Endothelial cell of umbilical vein (primary cell): ENCODE results near the gene ALDH1L2. TPM values are rescaled to one million over a fixed set of nuclear protein-coding genes. Genes with fewer than 3 reads are reported as not detected.

ENCODE experiments used
- BruUV-seq: library from RNA; stranded (reverse); fragments of 400-500 nt; replicated peaks from 2 replicates; lab custom pipeline; 2021; lab: Mats Ljungman, UMichigan
- CTCF ChIA-PET: fragments of 300-600, 350-600 bp; sonication (Branson Sonifier 250); formaldehyde crosslinking; loops from one replicate; lab custom pipeline; 2021; ENCODE audit warnings: antibody characterized with exemption, inconsistent platforms; lab: Charles Lee
- POLR2A ChIA-PET: fragments of 300-600, 350-600 bp; sonication (Branson Sonifier 250); formaldehyde crosslinking; loops from one replicate; lab custom pipeline; 2021; ENCODE audit warnings: antibody characterized with exemption, inconsistent platforms; lab: Charles Lee
- DNase-seq: peaks from one replicate; pipeline ENCODE4 v3.0.0-alpha.2; 2011; ENCODE audit warnings: low read depth, low spot score
- FAIRE-seq: peaks from 2 replicates; lab custom pipeline; 2011; peaks lifted over from hg19 to GRCh38; lab: Jason Lieb, UNC
- H2AFZ ChIP-seq: 2 replicates; pipeline ENCODE4 v1.6.0; 2012; ENCODE audit warnings: low read depth, low read length, control low read depth, inconsistent platforms
- H3K27ac ChIP-seq: 2 replicates; pipeline ENCODE4 v1.5.1; 2011; ENCODE audit warnings: low read depth, mild to moderate bottlenecking, control low read depth, low read length, moderate library complexity; ENCODE audit not compliant: insufficient read depth
- H3K27me3 ChIP-seq, 2 experiments: 2 replicates each; pipeline versions ENCODE4 v1.6.0 to v1.6.1; 2011; ENCODE audit warnings: low read length in 2 of 2, mixed read lengths in 1 of 2; ENCODE audit not compliant: control insufficient read depth in 2 of 2, insufficient read depth in 2 of 2
- H3K36me3 ChIP-seq, 2 experiments: 2 replicates in 1 of 2; 3 replicates in 1 of 2; pipeline ENCODE4 v1.5.1; 2011; ENCODE audit warnings: low read length in 2 of 2, mild to moderate bottlenecking in 1 of 2, moderate library complexity in 1 of 2; ENCODE audit not compliant: control insufficient read depth in 2 of 2, insufficient read depth in 2 of 2; ENCODE audit errors: extremely low read depth in 1 of 2
- H3K4me1 ChIP-seq: 3 replicates; pipeline ENCODE4 v1.5.1; 2011; ENCODE audit warnings: mild to moderate bottlenecking, low read length; ENCODE audit not compliant: control insufficient read depth, insufficient read depth; ENCODE audit errors: extremely low read depth
- H3K4me2 ChIP-seq: 2 replicates; pipeline ENCODE4 v1.6.1; 2011; ENCODE audit warnings: low read length, control low read depth, mixed read lengths; ENCODE audit not compliant: insufficient read depth
- H3K4me3 ChIP-seq, 3 experiments: fragments of 200-600 bp in 1 of 3; sonication (generic), shearing (Covaris generic) in 1 of 3; replicated peaks in 1 of 3; 2 replicates each; pipeline ENCODE4 v1.5.1; 2011 to 2016; ENCODE audit warnings: control low read depth in 3 of 3, low read length in 3 of 3, mild to moderate bottlenecking in 2 of 3, inconsistent platforms in 1 of 3, low read depth in 1 of 3, moderate library complexity in 1 of 3; ENCODE audit not compliant: insufficient read depth in 1 of 3
- H3K79me2 ChIP-seq: 2 replicates; pipeline ENCODE4 v1.6.0; 2012; ENCODE audit warnings: low read length, inconsistent platforms; ENCODE audit not compliant: control insufficient read depth, insufficient read depth
- H3K9ac ChIP-seq: replicated peaks from 2 replicates; pipeline ENCODE3; 2011; ENCODE audit warnings: low read length, control low read depth; ENCODE audit not compliant: insufficient read depth; ENCODE audit errors: extremely low read depth
- H3K9me1 ChIP-seq: replicated peaks from 3 replicates; pipeline ENCODE4 v1.6.0; 2011; ENCODE audit warnings: mild to moderate bottlenecking, low read length; ENCODE audit not compliant: control insufficient read depth, insufficient read depth; ENCODE audit errors: extremely low read depth
- H3K9me3 ChIP-seq: replicated peaks from 2 replicates; pipeline ENCODE4 v1.5.1; 2012; ENCODE audit warnings: low read length, inconsistent platforms; ENCODE audit not compliant: control insufficient read depth, insufficient read depth
- H4K20me1 ChIP-seq: replicated peaks from 2 replicates; pipeline ENCODE3; 2011; ENCODE audit warnings: mild to moderate bottlenecking, low read length; ENCODE audit not compliant: control insufficient read depth, insufficient read depth; ENCODE audit errors: extremely low read depth
- EZH2 ChIP-seq: IDR thresholded peaks from 2 replicates; pipeline ENCODE4 v1.6.1; 2012; ENCODE audit warnings: borderline replicate concordance, low read depth, mild to moderate bottlenecking, moderate library complexity, low read length, inconsistent platforms; ENCODE audit not compliant: severe bottlenecking
- FOS ChIP-seq: IDR thresholded peaks from 2 replicates; pipeline ENCODE4 v1.6.1; 2011; ENCODE audit warnings: mild to moderate bottlenecking, low read length, moderate library complexity, borderline replicate concordance; ENCODE audit not compliant: insufficient read depth
- GATA2 ChIP-seq: IDR thresholded peaks from 2 replicates; pipeline ENCODE4 v1.7.0; 2011; ENCODE audit warnings: low read depth, mild to moderate bottlenecking, moderate library complexity, mixed read lengths, low read length; ENCODE audit not compliant: insufficient read length, insufficient read depth
- JUN ChIP-seq: IDR thresholded peaks from 2 replicates; pipeline ENCODE4 v1.6.1; 2011; ENCODE audit warnings: borderline replicate concordance, low read depth; ENCODE audit not compliant: insufficient read length, insufficient read depth
- MYC ChIP-seq: IDR thresholded peaks from one replicate; pipeline ENCODE4 v1.6.1; 2011; ENCODE audit warnings: mild to moderate bottlenecking, low read depth, low read length
- POLR2A ChIP-seq: IDR thresholded peaks from 2 replicates; pipeline ENCODE4 v1.6.1; 2012; ENCODE audit warnings: low read depth, mild to moderate bottlenecking, control low read depth, low read length
- POLR2AphosphoS5 ChIP-seq: IDR thresholded peaks from 2 replicates; pipeline ENCODE4 v1.6.1; 2012; ENCODE audit warnings: low read depth, mild to moderate bottlenecking, control low read depth, low read length, moderate library complexity; ENCODE audit not compliant: insufficient read depth
- dilution Hi-C: fragments of 300-500 bp; cut with MboI; formaldehyde crosslinking; loops from one replicate; pipeline ENCODE4 v1.15.0; 2019; ENCODE audit warnings: low sequenced_read_pairs; ENCODE audit not compliant: extremely low pct_ligation_motif_present
- intact Hi-C: fragments of 100-400 bp; cut with micrococcal nuclease; formaldehyde crosslinking; loops from one replicate; pipeline ENCODE4 v1.10.0; 2022
- polyA plus RNA-seq, 4 experiments: library from polyadenylated mRNA; depleted of rRNA in 3 of 4; stranded (reverse) in 3 of 4; unstranded in 1 of 4; fragments of >200 nt; gene quantifications; 2 replicates each; pipeline versions ENCODE4 v1.2.1 to v1.2.3, GENCODE V29; 2011 to 2012; ENCODE audit warnings: missing spikeins in 1 of 4
- total RNA-seq: library from RNA; stranded (reverse); gene quantifications from 2 replicates; pipeline ENCODE4 v1.2.3, GENCODE V29; 2021
- TF ChIP-seq, protein P1 (sequence below), 2 donors: IDR thresholded peaks; 1 replicate in 1 of 2; 2 replicates in 1 of 2; pipeline ENCODE4 v1.5.1; 2011; ENCODE audit warnings: low read length in 2 of 2, mild to moderate bottlenecking in 2 of 2, moderate library complexity in 2 of 2, control low read depth in 1 of 2, inconsistent platforms in 1 of 2, low read depth in 1 of 2; ENCODE audit not compliant: insufficient read depth in 1 of 2; ENCODE audit errors: extremely low read depth in 1 of 2
- TF ChIP-seq, protein P2 (sequence below): IDR thresholded peaks from 2 replicates; pipeline ENCODE4 v1.6.1; 2011; ENCODE audit not compliant: insufficient read depth, insufficient read length

ALDH1L2 gene
- total and polyA plus RNA-seq, 2 donors (not counting 3 experiments of a cell fraction or from before 2014, with no cell fraction given), result 1.4 to 2.5 TPM

DNA sequence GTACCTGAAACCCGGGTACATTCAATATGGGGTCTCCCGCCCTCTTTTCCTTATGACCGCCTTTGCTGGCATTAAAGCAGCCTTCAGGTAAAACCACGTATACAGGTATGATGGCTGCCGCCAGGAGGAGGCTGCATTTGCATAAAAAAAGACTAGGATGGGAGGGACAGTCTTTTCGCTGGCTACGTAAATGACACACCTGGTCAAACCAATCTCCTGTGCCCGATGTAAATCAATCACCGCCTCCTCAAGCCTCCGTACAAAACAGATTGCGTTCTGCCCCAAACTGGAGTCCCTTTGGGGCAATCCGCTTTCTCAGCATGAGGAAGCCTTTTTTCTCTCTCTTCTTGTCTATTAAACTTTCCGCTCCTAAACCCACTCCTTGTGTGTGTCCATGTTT is 8.1 kb upstream of the ALDH1L2 start:
- Histone ChIP-seq H4K20me1 (no peaks in the 10 kb centered on the region), H3K4me1 (no peaks in the 10 kb centered on the region), H3K27ac (no peak overlapping the region), H3K79me2 (no peaks in the 10 kb centered on the region), H3K36me3 (no peaks in the 10 kb centered on the region), H3K4me3 (no peak overlapping the region), H3K9ac (no peak overlapping the region), H2AFZ (no peak overlapping the region), H3K27me3 (peaks cover 26% of the 10 kb centered on the region in 2 experiments), H3K9me1 (no peaks in the 10 kb centered on the region), H3K9me3 (no peaks in the 10 kb centered on the region), H3K4me2 (no peak overlapping the region)
- no peak for DNase-seq
- intact Hi-C loops, result no loop called here
- ChIA-PET POLR2A (no interaction called here), CTCF (interaction anchor here (1.9 kb wide), 1 partner anchor 39 kb away, joined by 5 read pairs; no protein-coding TSS in a partner anchor)
- dilution Hi-C loops, result no loop called here
- BruUV-seq, result no TSS peak
- TF ChIP-seq FOS, result no peak
- TF ChIP-seq, protein P1, sequence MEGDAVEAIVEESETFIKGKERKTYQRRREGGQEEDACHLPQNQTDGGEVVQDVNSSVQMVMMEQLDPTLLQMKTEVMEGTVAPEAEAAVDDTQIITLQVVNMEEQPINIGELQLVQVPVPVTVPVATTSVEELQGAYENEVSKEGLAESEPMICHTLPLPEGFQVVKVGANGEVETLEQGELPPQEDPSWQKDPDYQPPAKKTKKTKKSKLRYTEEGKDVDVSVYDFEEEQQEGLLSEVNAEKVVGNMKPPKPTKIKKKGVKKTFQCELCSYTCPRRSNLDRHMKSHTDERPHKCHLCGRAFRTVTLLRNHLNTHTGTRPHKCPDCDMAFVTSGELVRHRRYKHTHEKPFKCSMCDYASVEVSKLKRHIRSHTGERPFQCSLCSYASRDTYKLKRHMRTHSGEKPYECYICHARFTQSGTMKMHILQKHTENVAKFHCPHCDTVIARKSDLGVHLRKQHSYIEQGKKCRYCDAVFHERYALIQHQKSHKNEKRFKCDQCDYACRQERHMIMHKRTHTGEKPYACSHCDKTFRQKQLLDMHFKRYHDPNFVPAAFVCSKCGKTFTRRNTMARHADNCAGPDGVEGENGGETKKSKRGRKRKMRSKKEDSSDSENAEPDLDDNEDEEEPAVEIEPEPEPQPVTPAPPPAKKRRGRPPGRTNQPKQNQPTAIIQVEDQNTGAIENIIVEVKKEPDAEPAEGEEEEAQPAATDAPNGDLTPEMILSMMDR (IDR thresholded peaks at IDR 0.05; ENCODE audit: extremely low read depth in 1 of 2, insufficient read depth in 1 of 2, low read depth in 1 of 2, low read length in 2 of 2), result no peak
- no peak for TF ChIP-seq POLR2A
- TF ChIP-seq, protein P2, sequence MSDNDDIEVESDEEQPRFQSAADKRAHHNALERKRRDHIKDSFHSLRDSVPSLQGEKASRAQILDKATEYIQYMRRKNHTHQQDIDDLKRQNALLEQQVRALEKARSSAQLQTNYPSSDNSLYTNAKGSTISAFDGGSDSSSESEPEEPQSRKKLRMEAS, result no peak
- no peak for TF ChIP-seq GATA2
- TF ChIP-seq POLR2AphosphoS5, result no peak
- no peak for TF ChIP-seq MYC
- no peak for TF ChIP-seq EZH2
- TF ChIP-seq JUN, result no peak
- no peak for FAIRE-seq
